Heart right ventricle (tissue), 16 donors: Measurements from ENCODE around the gene LOXL1. TPM values are rescaled to one million over a fixed set of nuclear protein-coding genes. Genes with fewer than 3 reads are reported as not detected.

Experiments used
- ATAC-seq, 8 donors: fragments of 200-7000 bp; cut with Tn5 transposase; one replicate each; pipeline ENCODE4 v1.9.1; 2020; ENCODE audit warnings: mild to moderate bottlenecking in 8 of 8, moderate library complexity in 8 of 8, moderate number of reproducible peaks in 1 of 8
- DNase-seq, 2 donors: peaks; one replicate each; pipeline ENCODE4 v3.0.0-alpha.2; 2020
- H3K27ac ChIP-seq, 10 donors: fragments of 200-600 bp; sonication (generic) in 2 of 10; one replicate each; pipeline versions ENCODE4 v1.5.0 to v1.8.0; 2020 to 2022; ENCODE audit warnings: mild to moderate bottlenecking in 3 of 10
- H3K27me3 ChIP-seq, 7 donors: fragments of 200-600 bp; one replicate each; pipeline ENCODE4 v1.8.0; 2021 to 2022; ENCODE audit warnings: mild to moderate bottlenecking in 2 of 7
- H3K36me3 ChIP-seq, 9 donors: fragments of 200-600 bp; sonication (generic) in 1 of 9; one replicate each; pipeline versions ENCODE4 v1.5.0 to v1.8.0; 2020 to 2022; ENCODE audit warnings: mild to moderate bottlenecking in 2 of 9
- H3K4me1 ChIP-seq, 9 donors: fragments of 200-600 bp; sonication (generic) in 1 of 9; one replicate each; pipeline versions ENCODE4 v1.5.0 to v1.8.0; 2020 to 2022; ENCODE audit warnings: mild to moderate bottlenecking in 4 of 9
- H3K4me3 ChIP-seq, 10 donors: fragments of 200-600 bp; sonication (generic) in 2 of 10; one replicate each; pipeline versions ENCODE4 v1.5.0 to v1.8.0; 2020 to 2022; ENCODE audit warnings: mild to moderate bottlenecking in 7 of 10, moderate library complexity in 2 of 10
- H3K9me3 ChIP-seq, 11 donors: fragments of 200-600 bp in 10 of 11; sonication (generic) in 2 of 11; one replicate each; pipeline versions ENCODE4 v1.5.0 to v1.8.0; 2013 to 2022; ENCODE audit warnings: mild to moderate bottlenecking in 2 of 11, control low read depth in 1 of 11, moderate library complexity in 1 of 11
- CTCF ChIP-seq, 9 donors: fragments of 200-600 bp; sonication (generic) in 2 of 9; IDR thresholded peaks; one replicate each; pipeline versions ENCODE4 v1.5.0 to v1.8.0; 2021 to 2022; ENCODE audit warnings: antibody characterized with exemption in 9 of 9, mild to moderate bottlenecking in 5 of 9, moderate library complexity in 1 of 9
- WGBS, 2 donors: extraction: QIAGEN DNeasy Blood & Tissue Kit; methylation state at CpG; one replicate each; pipeline ENCODE4 v1.1.7; 2013; ENCODE audit warnings: inconsistent platforms in 1 of 2; 5-methylcytosine and 5-hydroxymethylcytosine counted together
- intact Hi-C, 10 donors: fragments of 100-400 bp; cut with DNase I; formaldehyde crosslinking; loops; one replicate each; pipeline versions ENCODE4 v1.11.1 to v1.14.2; 2022
- polyA plus RNA-seq, 2 donors: library from polyadenylated mRNA; stranded (reverse); fragments of 200-250 nt; gene quantifications; one replicate each; pipeline ENCODE4 v1.2.3, GENCODE V29; 2013
- total RNA-seq, 10 donors: library from RNA; stranded (reverse); fragmentation: NEBNext Ultra II Directional in 3 of 10; extraction: Animal tissue kit (Norgen Biotek cat#: 25700) in 3 of 10; gene quantifications; one replicate each; pipeline versions ENCODE4 v1.2.1 to v1.2.4, GENCODE V29; 2021 to 2023
- donor health status: Arrhythmogenic right ventricular cardiomyopathy.
- donor health status: ischemic (EF 13 %, LVEDD 7.1; RV severe dilation, severe dysfunction).
- donor health status: healthy with polysubstance abuse.
- donor health status: DM: no; HTN: yes; CAD: no.
- donor health status: DM: no; HTN: no; CAD: no.
- donor health status: ischemic (EF 25% LVEDD 6.9; RV normal size, moderate dysfunction).
- donor health status: ischemic (EF 25% LVEDD 5.7; RV mildly dilated, moderate dysfunction).
- donor health status: healthy.
- donor health status: DM: yes; HTN: yes; CAD: no.
- donor health status: Ischemic cardiomyopathy.
- donor health status: ischemic (EF 35%, LVEDD 5.7; RV mildly dilated, moderate dysfunction).
- donor health status: nonischemic (EF 11% LVEDD 7.7; RV severe dilation, severe dysfunction).
- donor health status: DM: yes; HTN: yes; CAD: no.
- donor health status: PGD.
- donor health status: ischemic (EF 29% LVEDD 5.4; RV normal size, mild dysfunction).
- donor health status: nonischemic (EF 23%, LVEDD 6.1; RV moderate dilation, normal function).

Gene LOXL1
- total and polyA plus RNA-seq, 12 donors: 11.2 to 66.6 (median 27.8) TPM

GRCh38 chr15:73927476-73928240, 1.4 kb downstream of the LOXL1 start:
- peak; percentile 23 to 72 (median 55) for TF ChIP-seq CTCF (IDR thresholded peaks at IDR 0.05)
- Histone ChIP-seq H3K27ac (peak overlapping the region; percentile 80 to 95 (median 92)), H3K9me3 (no peaks in the 10 kb centered on the region), H3K27me3 (peaks cover 0 to 33% (median 3%) of the 10 kb centered on the region in 7 donors), H3K4me3 (peak overlapping the region; percentile 51 to 77 (median 66)), H3K36me3 (no peaks in the 10 kb centered on the region), H3K4me1 (peaks cover 32 to 94% (median 67%) of the 10 kb centered on the region in 9 donors)
- intact Hi-C loops: loop anchor here in 2 of 10 donors (10.0 kb wide), 2 partner anchors 123 to 363 kb away; no protein-coding TSS in a partner anchor
- DNase-seq (peak in 1 of 2 donors; percentile 67), ATAC-seq (peak; percentile 17 to 51 (median 43))
- WGBS, 2 donors: 2% methylated on average over 56 to 78 of the region's 78 CpGs

GRCh38 chr15:73928241-73928579, 1.9 kb downstream of the LOXL1 start:
- 57 to 67% methylated on average over 3 of the region's 3 CpGs for WGBS, 2 donors
- H3K27ac ChIP-seq: peak overlapping the region in 8 of 10 donors; percentile 88 to 95 (median 92)
- peak overlapping the region; percentile 51 to 77 (median 66) for H3K4me3 ChIP-seq
- DNase-seq: no peak
- H3K9me3 ChIP-seq: no peaks in the 10 kb centered on the region
- intact Hi-C loops: loop anchor here in 2 of 10 donors (10.0 kb wide), 2 partner anchors 123 to 363 kb away; no protein-coding TSS in a partner anchor
- no peaks in the 10 kb centered on the region for H3K36me3 ChIP-seq
- peaks cover 0 to 33% (median 3%) of the 10 kb centered on the region in 7 donors for H3K27me3 ChIP-seq
- TF ChIP-seq CTCF (IDR thresholded peaks at IDR 0.05): no peak
- ATAC-seq: no peak
- peaks cover 27 to 91% (median 65%) of the 10 kb centered on the region in 9 donors for H3K4me1 ChIP-seq

DNA sequence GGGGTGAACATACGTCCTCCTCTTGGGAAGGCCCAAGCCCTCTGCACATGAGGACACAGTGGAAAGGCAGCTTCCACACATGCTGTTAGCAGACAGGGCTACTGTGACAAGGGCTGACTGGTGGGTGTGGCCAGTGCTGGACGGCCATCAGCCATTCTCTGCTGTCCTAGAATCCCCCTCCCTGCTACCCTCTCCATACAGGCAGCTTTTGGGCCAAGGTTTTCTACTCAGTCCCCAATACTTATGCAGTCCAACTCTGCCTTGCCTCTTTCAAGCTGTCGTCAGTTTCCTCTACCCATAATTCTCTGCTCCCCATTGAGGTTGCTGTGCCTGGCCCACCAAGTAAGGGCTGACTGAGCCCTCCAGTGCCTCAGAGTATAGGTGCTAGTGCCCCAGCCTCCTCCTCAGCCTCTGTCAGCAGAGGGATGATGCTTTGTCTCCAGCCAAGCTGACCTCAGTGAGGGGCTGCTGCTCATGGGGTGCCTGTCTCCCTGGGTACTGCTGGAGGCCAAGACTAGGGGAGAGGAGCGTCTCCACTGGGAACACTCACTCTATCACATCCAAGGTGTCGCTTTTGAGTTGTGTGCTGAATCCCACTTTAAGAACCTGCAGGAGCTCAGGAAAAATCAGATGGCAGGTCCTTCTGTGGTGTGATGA, 2.8 kb downstream of the LOXL1 start:
- Histone ChIP-seq H3K4me1 (peaks cover 18 to 90% (median 57%) of the 10 kb centered on the region in 9 donors), H3K9me3 (no peaks in the 10 kb centered on the region), H3K36me3 (no peaks in the 10 kb centered on the region), H3K27ac (peak overlapping the region in 6 of 10 donors; percentile 35 to 95 (median 71)), H3K27me3 (peaks cover 0 to 33% (median 3%) of the 10 kb centered on the region in 7 donors), H3K4me3 (peak overlapping the region in 7 of 10 donors; percentile 14 to 72 (median 68))
- DNase-seq (no peak), ATAC-seq (peak in 1 of 8 donors; percentile 14)
- WGBS, 2 donors: 60 to 69% methylated on average over 5 of the region's 5 CpGs
- TF ChIP-seq CTCF (IDR thresholded peaks at IDR 0.05): no peak
- intact Hi-C loops: loop anchor here in 2 of 10 donors (10.0 kb wide), 2 partner anchors 124 to 364 kb away; no protein-coding TSS in a partner anchor

DNA sequence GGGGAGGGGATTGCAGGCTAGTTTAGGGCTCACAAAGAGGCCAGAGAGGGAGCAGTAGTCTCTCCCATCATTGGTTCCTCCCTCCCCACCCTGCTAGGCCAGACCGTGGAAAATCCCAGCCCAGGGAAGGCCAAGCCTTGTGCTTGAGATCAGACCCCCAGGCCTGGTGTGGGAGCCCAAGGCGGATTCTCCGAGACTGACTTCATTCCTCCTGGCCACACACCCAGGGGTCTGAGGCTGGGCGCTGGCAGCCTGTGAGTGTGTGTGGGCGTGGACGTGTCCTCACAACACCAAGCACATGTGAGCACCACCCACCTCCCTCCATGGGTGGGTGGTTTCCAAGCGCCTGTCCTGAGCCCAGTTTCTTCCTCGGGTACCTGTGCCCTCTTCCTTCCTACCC, 4.1 kb downstream of the LOXL1 start:
- intact Hi-C loops: no loop called here
- 69 to 70% methylated on average over 8 of the region's 8 CpGs for WGBS, 2 donors
- H3K27ac ChIP-seq: peak overlapping the region in 8 of 10 donors; percentile 34 to 95 (median 64)
- no peak for TF ChIP-seq CTCF (IDR thresholded peaks at IDR 0.05)
- no peaks in the 10 kb centered on the region for H3K9me3 ChIP-seq
- no peaks in the 10 kb centered on the region for H3K36me3 ChIP-seq
- H3K27me3 ChIP-seq: peaks cover 0 to 33% (median 3%) of the 10 kb centered on the region in 7 donors
- H3K4me3 ChIP-seq: peak overlapping the region in 3 of 10 donors; percentile 64 to 72 (median 65)
- peak in 5 of 8 donors; percentile 17 to 34 (median 25) for ATAC-seq
- peak in 1 of 2 donors; percentile 53 for DNase-seq
- peaks cover 11 to 90% (median 49%) of the 10 kb centered on the region in 9 donors for H3K4me1 ChIP-seq
